Testis (tissue), 2 donors: Measurements from ENCODE around the gene ABCC8.

ENCODE experiments used
- CTCF ChIP-seq, 3 experiments: fragments of 450-650 bp in 2 of 3; fragments of 200-600 bp in 1 of 3; sonication (generic) in 1 of 3; IDR thresholded peaks; one replicate each; pipeline ENCODE4 v1.5.1; 2016 to 2019; ENCODE audit warnings: antibody characterized with exemption in 3 of 3, mild to moderate bottlenecking in 2 of 3, moderate library complexity in 1 of 3
- POLR2A ChIP-seq: fragments of 450-650 bp; IDR thresholded peaks from one replicate; pipeline ENCODE4 v1.6.1; 2017; ENCODE audit warnings: antibody characterized with exemption, mild to moderate bottlenecking, moderate library complexity

- no peak for TF ChIP-seq CTCF (IDR thresholded peaks at IDR 0.05)
- TF ChIP-seq POLR2A: no peak
Observed at GRCh38 chr11:17468122-17468521, 8.5 kb downstream of the ABCC8 start.
